ENCODE measurements around the gene TECPR1. TPM values are rescaled to one million over a fixed set of nuclear protein-coding genes. Genes with fewer than 3 reads are reported as not detected.

The TECPR1 gene
- total and polyA plus RNA-seq, 2 of the 8 experiments (the other 6 are each of a cell fraction or from before 2014, with no cell fraction given) = 1.3 to 11.1 TPM

- 0 out of 2 replicates have a peak, but pooled peaks have one; percentile 22 for TF ChIP-seq RBBP5 (IDR thresholded peaks at IDR 0.05; ENCODE audit: borderline replicate concordance, low read depth, low read length)
These were observed 508 bp upstream of the TECPR1 start (continued) for GRCh38 chr7:98252425-98253054.
